MM.1S (cell line): ENCODE results near the gene ACYP2.

ENCODE experiments used
- DNase-seq: peaks from one replicate; pipeline ENCODE4 v3.0.0-alpha.2; 2015
- H2AFZ ChIP-seq: fragments of 300-600 bp; sonication (generic); 2 replicates; pipeline ENCODE4 v1.6.0; 2016; ENCODE audit warnings: antibody characterized with exemption, low read length
- H3F3A ChIP-seq: fragments of 300-600 bp; sonication (generic); 2 replicates; pipeline ENCODE4 v1.6.1; 2016; ENCODE audit warnings: mild to moderate bottlenecking, antibody characterized with exemption, low read length, moderate library complexity, mixed read lengths; ENCODE audit not compliant: insufficient read depth
- H3K27ac ChIP-seq: fragments of 300-600 bp; sonication (generic); 2 replicates; pipeline ENCODE4 v1.5.1; 2016; ENCODE audit warnings: mild to moderate bottlenecking, low read length
- H3K27me3 ChIP-seq: fragments of 300-600 bp; sonication (generic); replicated peaks from 2 replicates; pipeline ENCODE4 v1.6.0; 2016; ENCODE audit warnings: low read length; ENCODE audit not compliant: insufficient read depth
- H3K36me3 ChIP-seq: fragments of 300-600 bp; sonication (generic); replicated peaks from 2 replicates; pipeline ENCODE4 v1.6.1; 2016; ENCODE audit warnings: mild to moderate bottlenecking, low read length, mixed read lengths; ENCODE audit not compliant: insufficient read depth
- H3K4me1 ChIP-seq: fragments of 300-600 bp; sonication (generic); 2 replicates; pipeline ENCODE4 v1.6.1; 2016; ENCODE audit warnings: low read length, mixed read lengths
- H3K4me2 ChIP-seq: fragments of 300-600 bp; sonication (generic); 2 replicates; pipeline ENCODE4 v1.6.0; 2016; ENCODE audit warnings: low read depth, low read length
- H3K4me3 ChIP-seq: fragments of 300-600 bp; sonication (generic); 2 replicates; pipeline ENCODE4 v1.5.1; 2016; ENCODE audit warnings: low read length, mixed read lengths
- H3K79me2 ChIP-seq: fragments of 300-600 bp; sonication (generic); 2 replicates; pipeline ENCODE4 v1.6.1; 2016; ENCODE audit warnings: mixed run types, low read length, mixed read lengths
- H3K9ac ChIP-seq: fragments of 300-600 bp; sonication (generic); 2 replicates; pipeline ENCODE4 v1.6.1; 2016; ENCODE audit warnings: low read length, mixed read lengths
- H3K9me2 ChIP-seq: fragments of 300-600 bp; sonication (generic); replicated peaks from 2 replicates; pipeline ENCODE4 v1.6.1; 2016; ENCODE audit warnings: mild to moderate bottlenecking, low read length, mixed read lengths; ENCODE audit not compliant: insufficient read depth
- H3K9me3 ChIP-seq: fragments of 300-600 bp; sonication (generic); replicated peaks from 2 replicates; pipeline ENCODE4 v1.6.1; 2016; ENCODE audit warnings: mild to moderate bottlenecking, low read length, mixed read lengths; ENCODE audit not compliant: insufficient read depth
- H4K20me1 ChIP-seq: fragments of 300-600 bp; sonication (generic); 2 replicates; pipeline ENCODE4 v1.6.1; 2016; ENCODE audit warnings: mild to moderate bottlenecking, low read length, moderate library complexity, mixed read lengths; ENCODE audit not compliant: insufficient read depth
- CTCF ChIP-seq: fragments of 300-600 bp; sonication (generic); IDR thresholded peaks from 2 replicates; pipeline ENCODE4 v1.5.1; 2016; ENCODE audit warnings: antibody characterized with exemption, low read length, mixed read lengths
- EZH2 ChIP-seq: fragments of 300-600 bp; sonication (generic); optimal IDR thresholded peaks from 2 replicates; pipeline ENCODE3; 2017; ENCODE audit warnings: low read depth, mild to moderate bottlenecking, antibody characterized with exemption, low read length, mixed read lengths
- EZH2phosphoT487 ChIP-seq: fragments of 300-600 bp; sonication (generic); IDR thresholded peaks from 2 replicates; pipeline ENCODE4 v1.6.1; 2018; ENCODE audit warnings: antibody characterized with exemption, low read length

Gene ACYP2

GRCh38 chr2:54191361-54192135, 76.1 kb downstream of the ACYP2 start:
- no peaks in the 10 kb centered on the region for H3F3A ChIP-seq
- H3K4me1 ChIP-seq: no peaks in the 10 kb centered on the region
- no peaks in the 10 kb centered on the region for H3K9me3 ChIP-seq
- H3K79me2 ChIP-seq: no peaks in the 10 kb centered on the region
- no peak overlapping the region for H3K4me2 ChIP-seq
- H3K4me3 ChIP-seq: no peak overlapping the region
- H4K20me1 ChIP-seq: no peaks in the 10 kb centered on the region
- no peak overlapping the region for H3K9ac ChIP-seq
- H3K27ac ChIP-seq: no peak overlapping the region
- H3K9me2 ChIP-seq: no peaks in the 10 kb centered on the region
- H2AFZ ChIP-seq: no peak overlapping the region
- H3K27me3 ChIP-seq: no peaks in the 10 kb centered on the region
- DNase-seq: no peak
- TF ChIP-seq EZH2phosphoT487 (no peak), CTCF (no peak), EZH2 (no peak)
- no peaks in the 10 kb centered on the region for H3K36me3 ChIP-seq

GRCh38 chr2:54194761-54195750, 79.6 kb downstream of the ACYP2 start:
- no peaks in the 10 kb centered on the region for H3K27me3 ChIP-seq
- no peak overlapping the region for H2AFZ ChIP-seq
- H3K4me3 ChIP-seq: no peak overlapping the region
- TF ChIP-seq CTCF: no peak
- no peak for TF ChIP-seq EZH2phosphoT487
- no peak for TF ChIP-seq EZH2
- H3K4me1 ChIP-seq: no peaks in the 10 kb centered on the region
- H3F3A ChIP-seq: no peaks in the 10 kb centered on the region
- H3K9me3 ChIP-seq: no peaks in the 10 kb centered on the region
- no peak overlapping the region for H3K4me2 ChIP-seq
- no peak overlapping the region for H3K9ac ChIP-seq
- no peak overlapping the region for H3K27ac ChIP-seq
- no peaks in the 10 kb centered on the region for H3K36me3 ChIP-seq
- H3K79me2 ChIP-seq: no peaks in the 10 kb centered on the region
- no peaks in the 10 kb centered on the region for H4K20me1 ChIP-seq
- no peak for DNase-seq
- no peaks in the 10 kb centered on the region for H3K9me2 ChIP-seq

GRCh38 chr2:54196646-54197045, 81.2 kb downstream of the ACYP2 start:
- H3K4me2 ChIP-seq: no peak overlapping the region

More at GRCh38 chr2:54196646-54197045, 81.2 kb downstream of the ACYP2 start:
- Histone ChIP-seq H3K4me3 (no peak overlapping the region), H3K27ac (no peak overlapping the region), H2AFZ (no peak overlapping the region), H3K9ac (no peak overlapping the region), H3K27me3 (no peaks in the 10 kb centered on the region), H3K9me3 (no peaks in the 10 kb centered on the region), H4K20me1 (no peaks in the 10 kb centered on the region), H3F3A (no peaks in the 10 kb centered on the region), H3K4me1 (no peaks in the 10 kb centered on the region), H3K79me2 (no peaks in the 10 kb centered on the region), H3K9me2 (no peaks in the 10 kb centered on the region), H3K36me3 (no peaks in the 10 kb centered on the region)
- TF ChIP-seq EZH2 (no peak), CTCF (no peak), EZH2phosphoT487 (no peak)
- DNase-seq: no peak
